ENCODE results near the gene NFKB1.
"Not testable (repeated sequence)": the region's sequence is repeated elsewhere in the genome, so short reads cannot be mapped to it uniquely, and the experiment has no call there.

The NFKB1 gene

DNA sequence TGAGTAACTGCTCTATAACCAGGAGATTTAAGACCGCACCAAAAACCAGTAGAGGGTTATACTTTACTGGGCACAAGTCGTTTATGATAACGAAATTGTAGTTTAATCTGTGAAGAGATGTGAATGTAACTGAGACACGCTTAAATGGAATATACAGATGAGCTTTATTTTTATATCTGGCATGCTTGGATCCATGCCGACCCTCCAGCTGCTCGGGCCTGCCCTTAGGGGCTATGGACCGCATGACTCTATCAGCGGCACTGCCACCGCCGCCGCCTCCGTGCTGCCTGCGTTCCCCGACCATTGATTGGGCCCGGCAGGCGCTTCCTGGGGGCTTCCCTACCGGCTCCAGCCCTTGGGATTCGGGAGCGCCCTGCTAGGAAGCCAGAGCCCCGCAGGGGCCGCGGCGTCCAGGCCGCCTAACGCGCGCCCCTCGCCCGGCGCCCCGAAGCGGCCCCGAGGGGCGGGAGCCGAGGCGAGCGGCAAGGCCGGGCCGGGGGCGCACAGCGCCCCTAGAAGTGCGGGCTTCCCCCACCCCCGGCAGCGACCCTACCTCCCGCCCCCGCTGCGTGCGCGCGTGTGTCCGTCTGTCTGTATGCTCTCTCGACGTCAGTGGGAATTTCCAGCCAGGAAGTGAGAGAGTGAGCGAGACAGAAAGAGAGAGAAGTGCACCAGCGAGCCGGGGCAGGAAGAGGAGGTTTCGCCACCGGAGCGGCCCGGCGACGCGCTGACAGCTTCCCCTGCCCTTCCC lies at the start of gene NFKB1:
Gene NFKB1, plus strand, starts transcription at position 664 of the 751 bp plus-strand sequence. CDS start 24,160 bp downstream, outside the sequence.
- DNase-seq, result peak; percentile 78 to 85

- DNase-seq, result no peak
Observed at GRCh38 chr4:102452854-102453253, 48.3 kb upstream of the NFKB1 start.

- no peak for DNase-seq
Observed at GRCh38 chr4:102453827-102454226, 47.3 kb upstream of the NFKB1 start.

GRCh38 chr4:102454268-102454667 lies 46.9 kb upstream of the NFKB1 start:
- DNase-seq, result no peak

DNA sequence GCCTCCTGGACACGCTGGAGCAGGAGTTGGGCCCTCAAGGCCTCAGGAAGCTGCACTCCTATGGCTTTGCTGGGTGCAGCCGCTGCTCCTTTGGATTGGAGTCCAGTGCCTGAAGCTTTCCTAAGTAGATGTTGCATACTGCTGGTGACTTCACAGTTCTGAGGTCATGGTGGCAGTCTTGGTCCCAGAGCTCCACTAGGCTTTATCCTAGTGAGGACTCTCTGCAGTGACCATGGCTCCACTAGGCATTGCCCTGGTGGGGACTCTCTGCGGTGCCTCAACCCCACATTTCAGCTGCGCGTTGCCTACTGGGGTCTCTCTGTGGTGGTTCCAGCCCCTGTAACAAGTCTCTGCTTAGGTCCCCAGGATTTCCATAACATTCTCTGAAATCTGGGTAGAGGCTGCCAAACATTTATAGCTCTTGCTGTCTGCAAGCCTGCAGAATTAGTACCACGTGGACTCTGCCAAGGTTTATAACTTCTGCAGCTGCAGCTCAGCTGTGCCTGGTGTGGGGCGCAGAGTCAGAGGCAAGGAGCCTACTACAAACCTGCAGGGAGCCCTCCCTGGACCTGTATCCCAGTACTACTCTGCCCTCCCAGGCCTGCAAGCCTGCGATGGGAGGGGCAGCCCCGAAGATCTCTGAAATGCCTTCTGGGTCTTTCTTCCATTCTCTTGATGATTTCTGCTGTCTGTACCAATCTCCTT lies 46.0 kb upstream of the NFKB1 start:
- no peak for DNase-seq

GRCh38 chr4:102455750-102456149 lies 45.4 kb upstream of the NFKB1 start:
- DNase-seq, result no peak

GRCh38 chr4:102466298-102466697 lies 34.9 kb upstream of the NFKB1 start:
- no peak for DNase-seq

GRCh38 chr4:102469806-102470205 lies 31.4 kb upstream of the NFKB1 start:
- DNase-seq, result no peak

GRCh38 chr4:102472441-102473013 lies 28.6 kb upstream of the NFKB1 start:
- no peak for DNase-seq

- no peak for DNase-seq
Observed at GRCh38 chr4:102473476-102473875, 27.7 kb upstream of the NFKB1 start.

- no peak for DNase-seq
Observed at GRCh38 chr4:102474736-102475504, 26.2 kb upstream of the NFKB1 start.

- DNase-seq, result no peak
Observed at GRCh38 chr4:102477657-102478056, 23.5 kb upstream of the NFKB1 start.

DNA sequence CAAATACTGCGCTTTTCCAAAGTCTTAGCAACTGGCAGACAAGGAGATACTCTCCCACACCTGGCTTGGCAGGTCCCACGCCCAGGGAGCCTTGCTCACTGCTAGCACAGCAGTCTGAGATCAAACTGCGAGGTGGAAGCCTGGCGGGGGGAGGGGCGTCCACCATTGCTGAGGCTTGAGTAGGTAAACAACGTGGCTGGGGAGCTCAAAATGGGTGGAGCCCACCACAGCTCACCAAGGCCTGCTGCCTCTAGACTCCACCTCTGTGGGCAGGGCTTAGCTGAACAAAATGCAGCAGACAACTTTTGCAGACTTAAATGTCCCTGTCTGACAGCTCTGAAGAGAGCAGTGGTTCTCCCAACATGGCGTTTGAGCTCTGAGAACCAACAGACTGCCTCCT lies 23.0 kb upstream of the NFKB1 start:
- DNase-seq, result no peak

- DNase-seq, result not testable (repeated sequence)
Observed at GRCh38 chr4:102479832-102480231, 21.3 kb upstream of the NFKB1 start.

DNA sequence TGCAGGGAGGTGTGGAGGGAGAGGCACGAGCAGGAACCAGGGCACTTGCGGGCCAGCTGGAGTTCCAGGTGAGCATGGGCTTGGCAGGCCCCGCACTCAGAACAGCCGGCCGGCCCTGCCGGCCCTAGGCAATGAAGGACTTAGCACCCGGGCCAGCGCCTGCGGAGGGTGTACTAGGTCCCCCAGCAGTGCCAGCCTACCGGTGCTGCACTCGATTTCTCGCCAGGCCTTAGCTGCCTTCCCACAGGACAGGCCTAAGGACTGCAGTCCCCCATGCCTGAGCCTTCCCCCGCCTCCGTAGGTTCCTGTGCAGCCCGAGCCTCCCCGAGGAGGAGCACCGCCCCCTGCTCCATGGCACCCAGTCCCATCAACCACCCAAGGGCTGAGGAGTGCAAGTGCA lies 18.0 kb upstream of the NFKB1 start:
- DNase-seq, result no peak

- not testable (repeated sequence) for DNase-seq
Observed at GRCh38 chr4:102483990-102484692, 17.0 kb upstream of the NFKB1 start.

DNA sequence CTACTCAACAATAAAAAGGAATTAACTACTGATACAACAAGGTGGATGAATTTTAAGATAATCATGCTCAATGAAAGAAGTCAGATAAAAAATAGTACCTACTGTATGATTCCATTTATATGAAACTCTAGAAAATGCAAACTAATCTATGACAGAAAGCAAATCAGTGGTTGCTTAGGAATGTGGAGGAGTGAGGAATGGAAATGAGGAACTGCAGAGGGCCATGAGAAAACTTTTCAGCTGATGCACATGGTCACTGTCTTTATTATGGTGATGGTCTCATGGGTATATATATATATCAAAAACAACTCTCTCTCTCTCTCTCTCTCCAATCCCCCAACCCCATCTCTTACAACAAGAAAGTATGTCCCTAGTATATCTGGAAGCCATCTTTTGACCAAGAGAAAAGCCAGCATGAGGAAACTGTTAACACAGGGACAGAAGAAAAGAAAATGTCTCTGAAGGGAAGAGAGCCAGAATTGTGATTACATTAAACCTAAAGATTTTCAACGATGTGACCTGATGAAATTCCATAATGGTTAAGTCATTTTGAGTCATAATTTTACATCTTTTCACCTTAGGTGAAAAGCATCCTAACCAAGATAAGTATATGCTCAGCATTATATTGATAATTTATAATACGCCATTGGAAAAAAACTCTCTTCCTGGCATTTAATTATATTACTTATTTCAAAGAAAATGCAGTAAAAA lies 8.5 kb upstream of the NFKB1 start:
- no peak for DNase-seq

DNA sequence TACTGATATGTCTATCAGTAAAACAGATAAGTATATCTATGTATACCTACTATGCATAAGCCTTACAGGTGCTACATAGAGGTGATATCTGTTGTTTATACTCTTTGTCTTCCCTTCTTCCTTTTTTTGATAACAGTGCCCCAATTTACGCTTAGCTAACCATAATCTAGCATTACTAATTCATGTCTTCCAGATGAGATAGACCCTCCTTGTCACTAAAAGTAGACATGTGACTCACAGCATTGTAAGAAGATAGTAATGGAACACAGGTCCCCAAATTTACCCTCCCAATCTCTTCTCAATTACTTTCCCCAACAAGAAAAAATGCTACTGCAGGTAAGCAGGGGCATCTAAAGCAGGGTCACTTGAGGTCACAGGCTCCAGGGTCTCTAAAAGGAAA lies 7.9 kb upstream of the NFKB1 start:
- DNase-seq, result no peak

- DNase-seq, result no peak
Observed at GRCh38 chr4:102493794-102494193, 7.4 kb upstream of the NFKB1 start.

GRCh38 chr4:102494603-102495002 lies 6.6 kb upstream of the NFKB1 start:
- no peak for DNase-seq

DNA sequence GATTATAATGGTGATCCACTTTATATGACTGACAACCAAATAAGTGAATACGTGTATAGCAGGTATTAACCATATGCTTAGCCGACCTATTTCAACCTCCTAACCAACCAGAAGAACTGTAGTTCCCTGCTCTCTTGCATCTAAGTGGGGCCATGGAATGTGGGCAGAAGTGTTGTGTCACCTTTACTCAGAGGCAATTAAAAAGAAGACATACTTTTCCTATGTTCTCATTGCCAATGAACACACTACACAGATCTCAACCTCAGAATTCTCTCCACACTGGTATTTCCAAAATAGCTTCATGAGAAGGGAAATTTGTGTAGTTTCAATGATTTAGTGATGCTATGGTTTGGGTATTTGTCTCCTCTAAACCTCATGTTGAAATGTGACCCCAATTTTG lies 3.2 kb upstream of the NFKB1 start:
- DNase-seq, result no peak

GRCh38 chr4:102500352-102500695 lies 835 bp upstream of the NFKB1 start:
- peak; percentile 34 to 37 for DNase-seq

Data from stimulated activated CD4-positive, alpha-beta T cell treated with anti-CD3 and anti-CD28 coated beads, Interleukin-2, amount 100 ng/mL, for 24 hours (primary cell).